ENCODE results near the gene RBM39.

Gene RBM39

GRCh38 chr20:35710884-35711587, 31.0 kb downstream of the RBM39 start:
- TF ChIP-seq TAF1 (IDR thresholded peaks at IDR 0.05; ENCODE audit: borderline replicate concordance, insufficient read depth, low read length) = no peak
- no peak for TF ChIP-seq REST (IDR thresholded peaks at IDR 0.05; ENCODE audit: insufficient read depth in 1 of 2, low read depth in 2 of 2, low read length in 2 of 2)
- no peak for TF ChIP-seq FOXP2 (optimal IDR thresholded peaks at IDR 0.05; ENCODE audit: borderline replicate concordance, extremely low read depth, extremely low read length, insufficient read depth)
- TF ChIP-seq POLR2AphosphoS5 (IDR thresholded peaks at IDR 0.05; ENCODE audit: low read depth, low read length) = no peak
- TF ChIP-seq SIN3A (IDR thresholded peaks at IDR 0.05; ENCODE audit: borderline replicate concordance, insufficient read depth, low read length) = no peak

GRCh38 chr20:35710039-35710438, 32.0 kb downstream of the RBM39 start:
- TF ChIP-seq REST (IDR thresholded peaks at IDR 0.05; ENCODE audit: insufficient read depth in 1 of 2, low read depth in 2 of 2, low read length in 2 of 2) (no peak), POLR2AphosphoS5 (IDR thresholded peaks at IDR 0.05; ENCODE audit: low read depth, low read length) (no peak), SIN3A (IDR thresholded peaks at IDR 0.05; ENCODE audit: borderline replicate concordance, insufficient read depth, low read length) (no peak), TAF1 (IDR thresholded peaks at IDR 0.05; ENCODE audit: borderline replicate concordance, insufficient read depth, low read length) (no peak), FOXP2 (optimal IDR thresholded peaks at IDR 0.05; ENCODE audit: borderline replicate concordance, extremely low read depth, extremely low read length, insufficient read depth) (no peak)

GRCh38 chr20:35709259-35709658, 32.8 kb downstream of the RBM39 start:
- peak; percentile 33; the same call in 1 of the 2 replicates for TF ChIP-seq POLR2AphosphoS5 (IDR thresholded peaks at IDR 0.05; ENCODE audit: low read depth, low read length)
- TF ChIP-seq TAF1 (IDR thresholded peaks at IDR 0.05; ENCODE audit: borderline replicate concordance, insufficient read depth, low read length) = no peak
- no peak for TF ChIP-seq REST (IDR thresholded peaks at IDR 0.05; ENCODE audit: insufficient read depth in 1 of 2, low read depth in 2 of 2, low read length in 2 of 2)
- TF ChIP-seq FOXP2 (optimal IDR thresholded peaks at IDR 0.05; ENCODE audit: borderline replicate concordance, extremely low read depth, extremely low read length, insufficient read depth) = no peak

GRCh38 chr20:35708502-35708901, 33.6 kb downstream of the RBM39 start:
- TF ChIP-seq SIN3A (IDR thresholded peaks at IDR 0.05; ENCODE audit: borderline replicate concordance, insufficient read depth, low read length) = no peak
- peak; percentile 58; the same call in 1 of the 2 replicates for TF ChIP-seq POLR2AphosphoS5 (IDR thresholded peaks at IDR 0.05; ENCODE audit: low read depth, low read length)

- no peak for TF ChIP-seq SIN3A (IDR thresholded peaks at IDR 0.05; ENCODE audit: borderline replicate concordance, insufficient read depth, low read length)
- TF ChIP-seq POLR2AphosphoS5 (IDR thresholded peaks at IDR 0.05; ENCODE audit: low read depth, low read length) = peak; percentile 61; the same call in 1 of the 2 replicates
Observed at GRCh38 chr20:35704514-35705261, 37.4 kb downstream of the RBM39 start.

Data from PFSK-1 (cell line).